GM12874 (cell line): ENCODE data around the gene TSR1.

Experiments
- CTCF ChIP-seq: IDR thresholded peaks from 2 replicates; pipeline ENCODE4 v1.5.1; 2011; ENCODE audit warnings: low read depth, mild to moderate bottlenecking, control low read depth, low read length, moderate library complexity; ENCODE audit not compliant: insufficient read depth

Gene TSR1

GRCh38 chr17:2274414-2274813 lies 61.8 kb downstream of the TSR1 start:
- TF ChIP-seq CTCF = no peak
